Trophoblast cell (in vitro differentiated cells and primary cell): ENCODE results near the gene AP4S1.

Experiments used
- DNase-seq, 2 donors: peaks; one replicate each; pipeline ENCODE4 v3.0.0-alpha.2; 2016
- H2AFZ ChIP-seq: 2 replicates; pipeline ENCODE4 v1.6.1; 2013; ENCODE audit warnings: low read length, moderate library complexity, mild to moderate bottlenecking; ENCODE audit not compliant: insufficient read depth, poor library complexity
- H2AK5ac ChIP-seq: 2 replicates; pipeline ENCODE4 v1.6.1; 2013; ENCODE audit warnings: mild to moderate bottlenecking, low read length
- H2BK120ac ChIP-seq: 2 replicates; pipeline ENCODE4 v1.6.1; 2013; ENCODE audit warnings: low read length, mild to moderate bottlenecking, moderate library complexity; ENCODE audit not compliant: insufficient read depth, poor library complexity
- H2BK12ac ChIP-seq: 2 replicates; pipeline ENCODE4 v1.6.1; 2013; ENCODE audit warnings: mild to moderate bottlenecking, low read length, moderate library complexity
- H2BK5ac ChIP-seq: 2 replicates; pipeline ENCODE4 v1.6.1; 2013; ENCODE audit warnings: low read length, low read depth, moderate library complexity, mild to moderate bottlenecking; ENCODE audit not compliant: poor library complexity
- H3K14ac ChIP-seq: 2 replicates; pipeline ENCODE4 v1.6.1; 2013; ENCODE audit warnings: mild to moderate bottlenecking, low read length
- H3K18ac ChIP-seq: 2 replicates; pipeline ENCODE4 v1.6.1; 2013; ENCODE audit warnings: mild to moderate bottlenecking, low read length
- H3K23ac ChIP-seq: 2 replicates; pipeline ENCODE4 v1.6.1; 2013; ENCODE audit warnings: low read length
- H3K27ac ChIP-seq: 2 replicates; pipeline ENCODE4 v1.5.1; 2013; ENCODE audit warnings: low read depth, mild to moderate bottlenecking, inconsistent platforms, low read length, moderate library complexity
- H3K27me3 ChIP-seq: 2 replicates; pipeline ENCODE4 v1.6.1; 2013; ENCODE audit warnings: inconsistent platforms, mild to moderate bottlenecking, low read length, moderate library complexity; ENCODE audit not compliant: insufficient read depth
- H3K36me3 ChIP-seq, 2 experiments: 1 replicate in 1 of 2; 2 replicates in 1 of 2; pipeline ENCODE4 v1.6.1; 2013; ENCODE audit warnings: low read length in 2 of 2, mild to moderate bottlenecking in 2 of 2, moderate library complexity in 1 of 2; ENCODE audit not compliant: insufficient read depth in 2 of 2, control insufficient read depth in 1 of 2
- H3K4ac ChIP-seq: 2 replicates; pipeline ENCODE4 v1.6.1; 2013; ENCODE audit warnings: low read depth, mild to moderate bottlenecking, low read length, moderate library complexity
- H3K4me1 ChIP-seq, 2 experiments: 1 replicate in 1 of 2; 2 replicates in 1 of 2; pipeline ENCODE4 v1.6.1; 2013; ENCODE audit warnings: low read length in 2 of 2, mild to moderate bottlenecking in 2 of 2, moderate library complexity in 1 of 2; ENCODE audit not compliant: insufficient read depth in 2 of 2, control insufficient read depth in 1 of 2
- H3K4me2 ChIP-seq: 2 replicates; pipeline ENCODE4 v1.6.1; 2013; ENCODE audit warnings: inconsistent platforms, mild to moderate bottlenecking, low read length, moderate library complexity
- H3K4me3 ChIP-seq: 2 replicates; pipeline ENCODE4 v1.5.1; 2013; ENCODE audit warnings: mild to moderate bottlenecking, low read depth, low read length, inconsistent platforms
- H3K79me1 ChIP-seq: one replicate; pipeline ENCODE4 v1.6.1; 2013; ENCODE audit warnings: low read length
- H3K79me2 ChIP-seq: 2 replicates; pipeline ENCODE4 v1.6.1; 2013; ENCODE audit warnings: low read length, mild to moderate bottlenecking; ENCODE audit not compliant: control insufficient read depth, insufficient read depth, poor library complexity
- H3K9ac ChIP-seq: 2 replicates; pipeline ENCODE4 v1.6.1; 2013; ENCODE audit warnings: mild to moderate bottlenecking, low read length
- H3K9me3 ChIP-seq: 2 replicates; pipeline ENCODE4 v1.6.1; 2013; ENCODE audit warnings: low read depth, mild to moderate bottlenecking, control low read depth, inconsistent platforms, low read length; ENCODE audit not compliant: insufficient read depth
- H4K12ac ChIP-seq: 2 replicates; pipeline ENCODE4 v1.6.1; 2013; ENCODE audit warnings: low read depth, mild to moderate bottlenecking, low read length, moderate library complexity
- H4K8ac ChIP-seq: 2 replicates; pipeline ENCODE4 v1.6.1; 2013; ENCODE audit warnings: low read depth, mild to moderate bottlenecking, low read length, moderate library complexity
- H4K91ac ChIP-seq: one replicate; pipeline ENCODE4 v1.6.1; 2013; ENCODE audit warnings: low read depth, mild to moderate bottlenecking, low read length, moderate library complexity
- WGBS: extraction: QIAGEN DNeasy Blood & Tissue Kit; methylation state at CpG from one replicate; pipeline ENCODE4 v1.1.7; 2013; ENCODE audit warnings: missing lambda C conversion rate; ENCODE audit not compliant: insufficient read length, insufficient coverage; ENCODE audit errors: extremely low coverage; 5-methylcytosine and 5-hydroxymethylcytosine counted together

The AP4S1 gene

DNA sequence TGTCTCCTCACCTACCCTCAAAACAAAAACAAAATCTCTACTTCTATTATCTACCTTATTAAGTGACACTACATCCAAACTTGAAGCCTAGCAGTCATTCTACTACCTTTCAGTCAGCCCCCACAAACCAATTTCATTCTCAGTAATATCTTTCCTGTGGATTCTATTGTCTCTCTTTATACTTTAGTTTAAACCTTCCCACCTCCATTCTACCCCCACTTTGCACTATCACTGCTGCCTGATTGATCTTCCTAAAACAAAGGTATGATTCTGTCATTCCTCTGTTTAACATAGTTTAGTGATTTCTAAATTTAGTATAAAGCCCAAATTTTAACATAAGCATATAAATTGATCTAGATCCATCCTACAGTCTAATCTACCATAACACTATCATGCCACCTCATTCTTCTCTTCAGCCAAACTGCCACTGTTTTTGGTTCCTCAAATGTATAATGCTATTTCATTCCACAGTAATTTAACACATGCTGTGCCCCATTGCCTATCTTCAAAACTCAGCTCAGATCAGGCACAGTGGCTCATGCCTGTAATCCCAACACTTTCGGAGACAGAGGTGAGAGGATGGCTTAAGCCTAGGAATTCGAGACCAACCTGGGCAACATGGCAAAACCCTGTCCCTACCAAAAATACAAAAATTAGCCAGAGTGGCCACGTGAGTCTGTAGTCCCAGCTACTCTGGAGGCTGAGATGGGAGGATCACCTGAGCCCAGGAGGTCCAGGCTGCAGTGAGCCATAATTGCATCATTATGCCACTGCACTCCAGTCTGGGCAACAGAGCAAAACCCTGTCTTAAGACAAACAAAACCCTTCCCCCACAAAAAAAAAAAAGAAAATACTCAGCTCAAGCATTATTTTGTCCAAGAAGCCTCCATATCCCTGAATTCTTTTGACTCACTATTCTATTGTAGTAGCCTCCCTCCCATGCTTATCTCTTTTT, 3.8 kb downstream of the AP4S1 start:
- H4K91ac ChIP-seq, result no peak overlapping the region
- H2AFZ ChIP-seq, result no peak overlapping the region
- no peak overlapping the region for H2BK120ac ChIP-seq
- no peaks in the 10 kb centered on the region for H3K27me3 ChIP-seq
- no CpG with 5 or more reads among the region's 3 CpGs for WGBS
- H3K4me3 ChIP-seq, result no peak overlapping the region
- H3K9me3 ChIP-seq, result no peaks in the 10 kb centered on the region
- H3K18ac ChIP-seq, result no peak overlapping the region
- H3K79me1 ChIP-seq, result peaks cover 19% of the 10 kb centered on the region
- no peak overlapping the region for H2BK12ac ChIP-seq
- no peak overlapping the region for H3K14ac ChIP-seq
- no peak overlapping the region for H3K4me2 ChIP-seq
- H4K8ac ChIP-seq, result no peak overlapping the region
- H3K4me1 ChIP-seq, result peaks cover 3 to 7% of the 10 kb centered on the region in 2 experiments
- no peak overlapping the region for H3K4ac ChIP-seq
- peaks cover 15% of the 10 kb centered on the region for H3K79me2 ChIP-seq
- no peak overlapping the region for H3K9ac ChIP-seq
- no peak overlapping the region for H2AK5ac ChIP-seq
- no peak overlapping the region for H4K12ac ChIP-seq
- no peak overlapping the region for H2BK5ac ChIP-seq
- DNase-seq, result no peak
- no peak overlapping the region for H3K23ac ChIP-seq
- no peaks in the 10 kb centered on the region for H3K36me3 ChIP-seq
- H3K27ac ChIP-seq, result no peak overlapping the region

DNA sequence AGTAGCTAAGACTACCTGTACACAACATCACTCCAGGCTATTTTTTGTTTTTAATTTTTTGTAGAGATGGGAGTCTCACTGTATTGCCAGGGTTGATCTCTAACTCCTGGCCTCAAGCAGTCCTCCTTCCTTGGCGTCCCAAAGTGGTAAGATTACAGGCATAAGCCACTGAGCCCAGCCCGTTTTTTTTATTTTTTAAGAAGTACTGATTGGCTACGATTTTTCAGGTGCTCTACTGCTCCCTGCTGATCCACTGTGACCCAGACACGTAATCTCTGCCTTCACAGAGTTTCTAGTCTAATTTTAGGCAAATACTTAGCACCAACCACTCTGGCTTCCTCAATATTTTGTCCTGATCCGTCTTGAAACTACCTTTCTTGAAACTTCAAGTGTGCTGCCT, 5.0 kb downstream of the AP4S1 start:
- Histone ChIP-seq H3K27me3 (no peaks in the 10 kb centered on the region), H2BK12ac (no peak overlapping the region), H3K9me3 (no peaks in the 10 kb centered on the region), H3K14ac (no peak overlapping the region), H3K36me3 (no peaks in the 10 kb centered on the region), H3K18ac (no peak overlapping the region), H2AK5ac (no peak overlapping the region), H3K4me2 (no peak overlapping the region), H2AFZ (no peak overlapping the region), H3K4ac (no peak overlapping the region), H3K79me1 (peaks cover 16% of the 10 kb centered on the region), H2BK120ac (no peak overlapping the region), H3K23ac (no peak overlapping the region), H2BK5ac (no peak overlapping the region), H4K91ac (no peak overlapping the region), H3K79me2 (peaks cover 11% of the 10 kb centered on the region), H3K4me3 (no peak overlapping the region), H3K9ac (no peak overlapping the region), H3K27ac (no peak overlapping the region), H4K12ac (no peak overlapping the region), H3K4me1 (peaks cover 3 to 7% of the 10 kb centered on the region in 2 experiments), H4K8ac (no peak overlapping the region)
- WGBS, result no CpG with 5 or more reads among the region's 5 CpGs
- no peak for DNase-seq

DNA sequence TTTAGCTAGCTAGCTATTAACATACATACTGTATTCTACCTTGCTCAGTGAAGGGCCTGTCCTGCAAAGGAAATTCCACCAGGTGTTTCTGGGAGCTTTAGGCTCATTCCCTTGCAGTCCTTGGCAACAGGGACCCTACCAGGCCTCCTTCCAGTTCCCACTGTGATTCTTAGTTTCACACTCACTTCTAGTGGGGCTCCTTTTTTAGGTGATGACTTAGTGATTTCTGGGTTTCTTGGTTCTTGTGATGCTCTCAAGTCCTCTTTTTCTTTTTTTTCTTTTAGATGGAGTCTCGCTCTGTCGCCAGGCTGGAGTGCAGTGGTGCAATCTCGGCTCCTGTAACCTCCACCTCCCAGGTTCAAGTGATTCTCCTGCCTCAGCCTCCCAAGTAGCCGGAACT, 11.1 kb downstream of the AP4S1 start:
- Histone ChIP-seq H4K12ac (no peak overlapping the region), H2AFZ (no peak overlapping the region), H4K91ac (no peak overlapping the region), H3K9me3 (no peaks in the 10 kb centered on the region), H3K23ac (no peak overlapping the region), H3K4me1 (peaks cover 0 to 3% of the 10 kb centered on the region in 2 experiments), H3K79me2 (no peaks in the 10 kb centered on the region), H3K27me3 (no peaks in the 10 kb centered on the region), H3K4me2 (no peak overlapping the region), H2BK12ac (no peak overlapping the region), H2AK5ac (no peak overlapping the region), H3K36me3 (no peaks in the 10 kb centered on the region), H3K4ac (no peak overlapping the region), H3K14ac (no peak overlapping the region), H3K18ac (no peak overlapping the region), H3K4me3 (no peak overlapping the region), H2BK120ac (no peak overlapping the region), H2BK5ac (no peak overlapping the region), H3K9ac (no peak overlapping the region), H4K8ac (no peak overlapping the region), H3K79me1 (no peaks in the 10 kb centered on the region), H3K27ac (no peak overlapping the region)
- DNase-seq, result no peak
- no CpG with 5 or more reads among the region's 4 CpGs for WGBS

DNA sequence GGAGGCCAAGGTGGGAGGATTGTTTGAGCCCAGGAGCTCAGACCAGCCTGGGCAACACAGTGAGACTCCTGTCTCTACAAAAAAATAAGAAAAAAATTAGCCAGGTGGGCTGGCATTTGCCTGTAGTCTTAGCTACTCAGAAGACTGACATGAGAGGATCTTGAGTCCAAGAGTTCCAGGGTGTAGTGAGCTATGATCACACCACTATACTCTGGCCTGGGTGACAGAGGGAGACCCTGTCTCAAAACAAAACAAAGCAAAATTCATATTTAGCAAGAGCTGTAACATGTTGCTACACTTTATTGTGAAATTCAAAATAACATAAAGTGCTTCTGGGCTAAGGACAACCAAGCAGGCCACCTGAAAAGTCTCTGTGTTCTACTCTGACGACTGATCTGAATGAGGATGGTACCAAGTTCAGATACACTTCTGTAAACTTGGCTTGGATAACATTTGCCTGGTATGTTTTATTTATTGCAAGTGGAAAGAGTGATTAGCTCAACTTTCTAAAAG, 12.3 kb downstream of the AP4S1 start:
- H3K36me3 ChIP-seq, result no peaks in the 10 kb centered on the region
- H3K23ac ChIP-seq, result no peak overlapping the region
- H3K27ac ChIP-seq, result no peak overlapping the region
- H3K27me3 ChIP-seq, result no peaks in the 10 kb centered on the region
- no peak overlapping the region for H3K14ac ChIP-seq
- H3K4me2 ChIP-seq, result no peak overlapping the region
- no peak overlapping the region for H4K8ac ChIP-seq
- no peak overlapping the region for H3K4me3 ChIP-seq
- H3K79me2 ChIP-seq, result no peaks in the 10 kb centered on the region
- no peak overlapping the region for H2BK12ac ChIP-seq
- no peak overlapping the region for H2BK5ac ChIP-seq
- H3K79me1 ChIP-seq, result no peaks in the 10 kb centered on the region
- no peak overlapping the region for H2AK5ac ChIP-seq
- H3K9ac ChIP-seq, result no peak overlapping the region
- no CpG with 5 or more reads among the region's 1 CpG for WGBS
- H2AFZ ChIP-seq, result no peak overlapping the region
- H3K18ac ChIP-seq, result no peak overlapping the region
- no peak overlapping the region for H4K12ac ChIP-seq
- no peaks in the 10 kb centered on the region for H3K9me3 ChIP-seq
- no peaks in the 10 kb centered on the region for H3K4me1 ChIP-seq
- H2BK120ac ChIP-seq, result no peak overlapping the region
- no peak overlapping the region for H4K91ac ChIP-seq
- DNase-seq, result no peak
- H3K4ac ChIP-seq, result no peak overlapping the region
